Choroid plexus epithelial cell (primary cell): ENCODE data around the gene MORC4.

Source experiments
- DNase-seq: peaks from one replicate; pipeline ENCODE4 v3.0.0-alpha.2; 2010; ENCODE audit warnings: low read depth
- H3K4me3 ChIP-seq: 2 replicates; pipeline ENCODE4 v1.5.1; 2011; ENCODE audit warnings: low read depth, mild to moderate bottlenecking, control low read depth, low read length, moderate library complexity
- TF ChIP-seq, protein P1 (sequence below): conservative IDR thresholded peaks from 2 replicates; pipeline ENCODE4 v1.5.1; 2011; ENCODE audit warnings: low read depth, mild to moderate bottlenecking, control low read depth, inconsistent platforms, low read length, moderate library complexity

MORC4 gene

DNA sequence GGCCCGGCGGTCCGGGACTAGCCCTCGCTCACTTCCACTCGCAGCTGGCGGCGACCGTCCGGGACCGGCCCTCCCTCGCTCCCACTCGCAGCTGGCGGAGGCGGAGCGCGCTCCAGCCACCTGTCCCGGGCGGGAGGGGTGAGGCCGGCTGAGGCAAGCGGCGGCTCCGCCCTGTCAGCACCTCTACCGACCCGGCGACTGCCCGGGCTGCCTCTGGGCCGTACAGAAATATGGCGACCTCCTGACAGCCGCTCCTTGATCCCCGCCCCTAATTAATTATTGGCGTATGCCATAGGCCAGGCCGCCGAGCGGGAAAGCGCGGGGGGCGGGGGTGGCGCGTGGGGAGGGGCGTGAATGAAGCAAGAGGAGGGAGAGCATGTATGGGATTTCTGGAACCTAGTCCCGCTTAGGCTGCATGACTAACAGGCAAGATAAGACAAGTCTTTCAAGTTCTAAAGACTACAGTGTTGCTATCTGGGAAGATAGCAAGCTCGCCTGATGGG, at the start of gene MORC4:
Gene MORC4, minus strand, starts transcription at position 200 of the 503 bp plus-strand sequence. CDS start 243 bp downstream, outside the sequence.
- peak; percentile 80 for DNase-seq
- TF ChIP-seq, protein P1, sequence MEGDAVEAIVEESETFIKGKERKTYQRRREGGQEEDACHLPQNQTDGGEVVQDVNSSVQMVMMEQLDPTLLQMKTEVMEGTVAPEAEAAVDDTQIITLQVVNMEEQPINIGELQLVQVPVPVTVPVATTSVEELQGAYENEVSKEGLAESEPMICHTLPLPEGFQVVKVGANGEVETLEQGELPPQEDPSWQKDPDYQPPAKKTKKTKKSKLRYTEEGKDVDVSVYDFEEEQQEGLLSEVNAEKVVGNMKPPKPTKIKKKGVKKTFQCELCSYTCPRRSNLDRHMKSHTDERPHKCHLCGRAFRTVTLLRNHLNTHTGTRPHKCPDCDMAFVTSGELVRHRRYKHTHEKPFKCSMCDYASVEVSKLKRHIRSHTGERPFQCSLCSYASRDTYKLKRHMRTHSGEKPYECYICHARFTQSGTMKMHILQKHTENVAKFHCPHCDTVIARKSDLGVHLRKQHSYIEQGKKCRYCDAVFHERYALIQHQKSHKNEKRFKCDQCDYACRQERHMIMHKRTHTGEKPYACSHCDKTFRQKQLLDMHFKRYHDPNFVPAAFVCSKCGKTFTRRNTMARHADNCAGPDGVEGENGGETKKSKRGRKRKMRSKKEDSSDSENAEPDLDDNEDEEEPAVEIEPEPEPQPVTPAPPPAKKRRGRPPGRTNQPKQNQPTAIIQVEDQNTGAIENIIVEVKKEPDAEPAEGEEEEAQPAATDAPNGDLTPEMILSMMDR = no peak
- H3K4me3 ChIP-seq = peak within 1 kb of the TSS; percentile 67

DNA sequence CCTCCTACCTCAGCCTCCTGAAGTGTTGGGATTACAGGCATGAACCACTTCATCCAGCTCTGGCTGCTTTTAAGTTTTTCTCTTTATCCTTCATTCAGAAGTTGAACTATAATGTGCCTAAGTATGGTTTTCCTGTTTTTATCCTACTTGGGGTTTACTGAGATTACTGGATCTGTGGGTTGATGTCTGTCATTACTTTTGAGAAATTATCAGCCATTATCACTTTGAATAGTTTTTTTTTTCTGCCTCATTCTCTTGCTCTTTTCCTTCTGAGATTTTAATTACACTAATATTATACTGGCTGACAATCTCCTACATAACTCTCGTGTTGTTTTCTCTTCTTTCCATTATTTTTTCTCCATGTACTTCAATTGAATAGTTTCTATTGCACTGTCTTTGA, 47.6 kb upstream of the MORC4 start:
- DNase-seq = no peak
- TF ChIP-seq, protein P1 = no peak

DNA sequence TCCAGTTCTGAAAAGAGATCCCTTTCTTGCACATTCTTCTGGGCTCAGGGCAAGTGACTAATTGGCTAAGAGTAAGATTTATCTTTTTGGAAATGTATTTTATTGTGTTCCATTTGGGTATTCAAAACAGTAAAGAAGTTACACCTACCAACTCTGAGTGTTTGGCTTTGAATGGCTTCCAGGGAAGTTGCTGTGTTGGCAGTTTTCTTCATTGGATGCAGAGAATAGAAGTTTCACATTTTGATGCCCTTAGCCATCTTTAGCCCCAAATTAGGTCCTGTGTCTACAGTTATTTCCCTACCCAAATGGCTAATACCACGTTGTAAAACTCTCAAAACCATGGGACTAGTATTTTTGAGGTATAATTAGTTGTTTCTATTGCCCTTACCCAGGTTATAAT, 29.7 kb upstream of the MORC4 start:
- DNase-seq = no peak
- H3K4me3 ChIP-seq = no peak overlapping the region
- TF ChIP-seq, protein P1 = no peak

More for the DNA sequence above, 47.6 kb upstream of the MORC4 start:
- H3K4me3 ChIP-seq = no peak overlapping the region

DNA sequence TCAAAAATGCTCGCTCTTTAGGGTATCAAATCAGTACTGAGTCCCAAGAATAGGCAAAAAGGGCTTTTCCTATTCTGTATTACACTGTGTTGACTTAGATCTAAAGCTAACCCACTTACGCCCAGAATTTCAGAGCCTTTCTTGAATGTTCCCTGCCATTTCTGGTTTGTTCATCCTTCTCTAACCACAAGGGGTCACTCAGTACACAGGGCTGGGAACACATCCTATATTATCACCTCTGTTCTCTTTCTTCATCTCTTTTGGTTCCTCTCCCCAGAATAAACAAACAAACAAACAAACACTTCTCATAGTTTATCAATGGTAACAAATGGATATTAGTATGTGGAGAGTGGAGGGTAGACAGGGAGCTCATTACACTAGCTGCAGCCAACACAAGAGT, 25.5 kb upstream of the MORC4 start:
- DNase-seq = peak; percentile 61
- no peak overlapping the region for H3K4me3 ChIP-seq
- TF ChIP-seq, protein P1 = peak; percentile 68

DNA sequence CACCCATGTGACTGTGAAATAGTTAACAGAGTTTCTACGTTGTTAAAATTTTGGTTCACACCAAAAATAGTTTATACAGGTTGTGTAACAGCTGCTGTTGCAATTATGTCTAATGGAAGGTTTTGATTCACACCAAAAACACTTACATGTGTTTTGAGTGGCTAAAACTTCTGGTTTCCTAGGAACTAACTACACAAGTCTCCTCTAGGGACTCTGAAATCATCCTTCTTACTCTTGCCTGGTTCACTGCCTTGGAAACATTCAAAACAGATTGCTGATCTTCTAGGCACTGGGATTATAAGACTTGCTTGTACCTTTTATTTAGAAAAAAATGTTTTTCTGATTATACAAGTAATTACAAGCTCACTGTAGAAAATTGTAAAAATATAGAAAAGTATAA, 14.9 kb upstream of the MORC4 start:
- TF ChIP-seq, protein P1 = no peak
- H3K4me3 ChIP-seq = no peak overlapping the region
- DNase-seq = no peak

DNA sequence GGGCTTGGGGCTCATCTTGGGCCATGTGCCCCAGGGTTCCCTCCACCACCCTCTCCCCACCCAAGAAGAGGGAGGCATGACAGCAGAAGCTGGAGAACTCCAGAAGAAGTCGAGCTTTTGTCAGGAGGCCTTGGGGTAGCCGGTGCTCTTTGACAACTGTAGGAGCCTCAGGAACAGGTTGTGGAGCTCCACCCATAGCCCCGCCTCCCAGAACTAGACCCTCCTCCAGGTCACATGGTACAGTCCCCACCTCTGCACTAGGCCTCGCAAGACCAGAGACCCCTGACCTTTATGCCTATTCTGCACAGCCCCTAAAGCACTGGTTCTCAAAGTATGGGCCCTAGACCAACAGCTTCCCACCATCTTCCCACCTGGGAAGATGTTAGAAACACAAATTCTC, 8.0 kb upstream of the MORC4 start:
- TF ChIP-seq, protein P1 = no peak
- no peak for DNase-seq
- no peak overlapping the region for H3K4me3 ChIP-seq

DNA sequence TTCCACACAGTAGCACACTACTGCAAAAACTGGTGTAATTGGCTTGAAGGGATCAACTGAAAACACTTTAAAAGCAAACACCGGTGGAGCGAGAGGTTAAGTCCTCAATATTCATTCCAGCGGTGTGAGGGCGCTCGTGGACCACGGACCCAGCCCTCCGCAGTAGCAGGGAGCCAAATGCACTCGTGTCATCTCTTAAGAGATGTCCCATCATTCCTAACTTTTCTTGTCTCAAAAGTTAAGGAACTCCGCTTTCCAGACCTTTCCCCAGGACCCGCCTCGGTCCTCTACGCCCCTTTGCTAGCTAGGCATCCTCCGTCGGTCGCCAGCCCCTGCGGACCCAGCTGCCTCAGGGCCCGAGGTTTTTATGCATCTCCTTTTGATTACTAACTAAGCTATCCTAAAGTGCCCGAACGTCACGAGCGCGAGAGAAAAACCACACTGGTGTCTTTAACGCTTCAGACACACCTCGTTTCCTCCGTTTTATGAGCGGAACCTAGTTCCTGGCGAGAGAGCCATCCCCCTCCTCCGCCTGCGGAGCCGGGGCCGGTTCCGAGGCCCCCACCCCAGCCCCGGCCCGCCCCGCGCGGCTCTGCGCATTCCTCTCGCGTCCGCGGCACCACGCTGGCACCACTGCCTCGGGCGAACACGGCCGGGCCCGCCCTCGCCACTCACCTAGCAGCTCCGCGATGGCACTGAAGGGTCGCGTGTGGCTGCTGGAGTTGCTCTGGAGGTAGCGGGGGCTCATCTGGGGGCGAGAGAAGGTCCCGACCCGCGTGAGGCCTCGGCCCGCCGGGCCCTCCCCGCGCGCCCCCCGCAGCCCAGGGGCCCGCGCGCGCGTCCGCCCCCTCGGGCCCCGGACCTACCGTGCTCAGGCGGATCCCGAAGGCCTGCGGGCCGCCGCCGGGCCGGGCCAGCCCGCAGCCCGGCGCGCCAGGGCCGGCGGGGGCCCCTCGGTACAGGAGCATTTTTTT, 723 bp downstream of the MORC4 start:
- H3K4me3 ChIP-seq = peak overlapping the region; percentile 67
- peak; percentile 63 for DNase-seq
- TF ChIP-seq, protein P1 = peak; percentile 64
